Right renal pelvis (tissue), 4 donors: ENCODE data around the gene VAPA. TPM values are rescaled to one million over a fixed set of nuclear protein-coding genes. Genes with fewer than 3 reads are reported as not detected.
"Not testable (repeated sequence)": the region's sequence is repeated elsewhere in the genome, so short reads cannot be mapped to it uniquely, and the experiment has no call there.

ENCODE experiments used
- DNase-seq, 4 donors: peaks; one replicate each; pipeline ENCODE4 v3.0.0-alpha.2; 2013; ENCODE audit warnings: low read depth in 4 of 4, low spot score in 3 of 4, missing footprints in 1 of 4
- polyA plus RNA-seq, 4 donors: library from polyadenylated mRNA; unstranded; fragments of 120-200 nt; gene quantifications; one replicate each; pipeline ENCODE4 v1.2.1, GENCODE V29; 2013; ENCODE audit not compliant: insufficient read length in 4 of 4

Gene VAPA
- polyA plus RNA-seq, 4 donors, result 232 to 288 (median 275) TPM

DNA sequence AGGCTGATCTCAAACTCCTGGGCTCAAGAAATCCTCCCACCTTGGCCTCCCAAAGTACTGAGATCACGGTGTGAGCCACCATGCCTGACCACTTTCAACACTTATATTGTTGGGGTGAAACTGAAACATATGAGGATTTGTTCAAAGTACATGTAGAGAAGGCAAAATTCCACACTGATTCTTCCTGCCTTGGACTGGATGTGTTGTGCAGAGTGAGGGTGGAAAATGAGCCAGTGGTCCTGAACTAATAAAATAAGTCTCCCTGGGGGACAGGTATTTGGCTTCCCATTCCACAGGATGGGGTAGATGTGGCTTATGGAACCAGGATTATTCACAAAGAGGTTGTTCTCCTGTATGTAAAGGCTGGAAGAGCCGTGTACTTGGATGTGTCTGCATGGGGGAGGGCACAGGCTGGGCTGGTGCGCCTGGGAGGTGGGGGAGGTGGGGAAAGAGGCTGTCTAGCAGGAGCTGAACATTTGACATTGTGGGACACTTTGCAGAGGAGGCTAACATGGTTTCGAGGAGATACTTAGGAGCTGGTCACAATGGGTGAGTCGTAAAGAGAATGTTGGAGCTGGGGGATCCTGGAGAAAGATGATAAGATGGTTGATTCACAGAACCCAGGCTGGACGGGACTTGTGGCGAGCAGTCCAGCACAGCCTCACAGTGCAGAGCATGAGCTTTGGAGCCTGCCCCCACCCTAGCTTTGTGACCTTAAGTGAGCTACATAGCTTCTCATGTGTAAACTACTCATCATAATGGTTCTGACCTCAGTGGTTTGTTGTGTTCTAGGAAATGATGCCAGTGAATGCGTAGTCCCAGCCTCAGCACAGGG lies 28.4 kb upstream of the VAPA start, which contains the start of gene TXNDC2:
Gene TXNDC2, plus strand, starts transcription at position 804 of the 835 bp plus-strand sequence. CDS start 708 bp downstream, outside the sequence.
- no peak for DNase-seq

DNA sequence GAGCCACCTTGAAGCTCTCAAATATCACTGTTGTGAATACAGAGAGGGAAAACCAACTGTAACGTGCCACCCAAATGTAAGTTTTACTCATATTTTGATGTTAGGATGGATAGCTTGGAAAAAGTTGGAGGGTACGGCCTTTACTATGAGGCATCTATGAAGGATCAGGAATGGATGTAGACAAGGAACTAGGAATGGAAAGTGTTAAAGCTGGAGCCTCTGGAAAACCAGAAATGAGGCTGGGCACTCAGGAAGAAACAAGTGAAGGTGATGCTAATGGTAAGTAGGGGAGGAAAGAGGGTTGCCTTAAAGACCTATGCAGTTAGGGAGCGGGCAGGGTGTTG lies 27.8 kb upstream of the VAPA start:
- DNase-seq, result no peak

DNA sequence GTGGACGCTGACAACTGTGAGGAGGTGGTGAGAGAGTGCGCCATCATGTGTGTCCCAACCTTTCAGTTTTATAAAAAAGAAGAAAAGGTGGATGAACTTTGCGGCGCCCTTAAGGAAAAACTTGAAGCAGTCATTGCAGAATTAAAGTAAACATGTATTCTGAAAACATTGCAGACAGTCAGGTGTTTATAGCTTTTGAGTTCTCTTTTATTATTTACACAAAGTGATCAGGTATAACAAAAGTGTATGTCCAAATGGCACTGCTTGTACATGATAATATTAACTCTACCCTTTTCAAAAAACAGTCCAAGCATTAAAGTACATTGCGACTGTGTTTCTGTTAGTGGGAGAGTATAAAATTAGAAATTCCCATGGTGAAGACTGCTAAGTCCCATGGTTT lies 25.8 kb upstream of the VAPA start:
- DNase-seq, result no peak

DNA sequence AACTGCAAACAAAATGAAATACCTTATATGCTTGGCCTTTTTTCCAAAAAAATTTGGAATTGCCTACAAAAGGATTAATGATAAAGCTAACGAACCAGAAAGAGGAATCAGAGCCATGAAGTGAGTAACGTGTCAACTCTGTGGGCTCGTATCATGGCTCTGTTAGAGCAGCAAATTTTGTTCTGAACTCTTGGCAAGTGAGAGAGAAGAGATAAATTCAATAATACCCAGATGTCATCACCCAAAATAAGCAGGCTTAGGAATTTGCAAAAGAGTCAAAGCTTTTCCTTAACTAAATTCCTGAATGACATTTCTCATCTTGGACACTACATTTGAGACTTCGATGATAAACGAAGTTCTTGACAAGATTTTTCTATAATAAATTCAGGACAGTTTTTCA lies 23.6 kb upstream of the VAPA start:
- no peak for DNase-seq

DNA sequence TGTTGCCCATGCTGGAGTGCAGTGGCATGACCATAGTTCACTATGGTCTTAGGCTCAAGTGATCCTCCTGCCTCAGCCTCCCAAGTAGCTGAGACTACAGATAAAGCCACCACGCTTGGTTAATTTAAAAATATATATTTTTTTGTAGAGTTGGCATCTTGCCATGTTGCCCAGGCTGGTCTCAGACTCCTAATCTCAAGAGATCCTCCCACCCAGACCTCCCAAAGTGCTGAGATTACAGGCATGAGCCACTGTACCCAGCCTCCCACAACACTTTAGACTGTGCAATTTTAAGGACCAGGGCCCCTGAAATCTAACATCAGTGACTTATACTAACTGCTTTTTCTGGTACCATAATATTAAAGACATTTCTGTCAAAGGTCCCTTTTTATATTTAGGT lies 22.9 kb upstream of the VAPA start:
- DNase-seq, result no peak

DNA sequence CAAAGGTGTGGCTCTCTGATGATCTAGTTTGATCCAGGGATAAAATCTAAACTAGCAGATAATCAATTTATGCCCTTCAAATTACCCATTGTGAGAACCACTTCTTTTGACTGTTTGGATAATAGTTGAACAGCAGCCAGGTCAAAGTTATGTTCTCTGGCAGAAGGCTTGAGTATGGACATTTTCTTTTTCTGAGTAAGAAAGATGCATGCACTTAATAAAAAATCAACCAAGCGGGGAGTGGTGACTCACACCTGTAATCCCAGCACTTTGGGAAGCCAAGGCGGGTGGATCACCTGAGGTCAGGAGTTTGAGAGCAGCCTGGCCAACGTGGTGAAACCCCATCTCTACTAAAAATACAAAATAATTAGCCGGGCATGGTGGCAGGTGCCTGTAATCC lies 22.3 kb upstream of the VAPA start:
- not testable (repeated sequence) for DNase-seq

DNA sequence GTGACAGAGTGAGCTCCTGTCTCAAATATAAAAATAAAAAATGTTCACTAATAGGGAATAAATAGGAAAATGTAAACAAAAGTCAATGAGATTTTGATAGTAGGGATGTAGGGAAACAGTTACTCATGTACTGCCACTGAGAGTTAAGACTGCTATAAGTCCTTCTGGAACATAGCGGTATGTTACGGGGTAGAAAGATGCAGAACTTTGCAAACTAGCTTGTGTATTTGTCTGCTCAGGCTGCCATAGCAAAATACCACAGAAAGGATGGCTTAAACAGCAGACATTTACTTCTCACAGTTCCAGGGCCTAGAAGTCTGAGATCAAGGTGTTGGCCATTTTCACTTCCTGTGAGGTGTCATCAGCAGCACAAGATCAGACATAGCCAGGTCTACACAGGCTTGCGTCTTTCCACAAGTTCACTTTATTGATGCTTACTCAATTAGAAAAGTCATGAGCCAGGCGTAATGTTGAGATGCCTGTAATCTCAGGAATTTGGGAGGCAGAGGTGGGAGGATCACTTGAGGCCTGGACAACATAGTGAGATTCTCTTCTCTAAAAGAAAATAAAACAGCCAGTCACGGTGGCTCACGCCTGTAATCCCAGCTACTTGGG lies 19.3 kb upstream of the VAPA start:
- DNase-seq, result no peak

DNA sequence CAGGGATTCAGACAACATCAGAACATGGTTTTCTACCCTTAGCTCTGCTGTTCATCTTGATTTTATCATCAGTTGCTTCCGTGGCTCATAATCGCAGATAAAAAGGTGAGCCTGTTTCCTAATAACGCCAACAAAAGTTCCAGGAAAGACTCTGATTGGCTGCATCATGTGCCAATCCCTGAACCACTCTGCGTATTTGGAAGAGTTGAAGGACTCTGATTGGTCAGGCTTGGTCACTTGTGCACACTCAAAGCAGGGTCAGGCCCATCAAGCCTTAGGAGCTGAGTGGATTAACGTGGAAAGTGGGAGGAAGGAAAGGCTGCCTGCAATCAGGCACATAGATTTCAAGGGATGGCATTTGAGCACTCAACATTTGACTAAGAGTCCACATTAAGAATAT lies 16.7 kb upstream of the VAPA start:
- DNase-seq, result no peak

DNA sequence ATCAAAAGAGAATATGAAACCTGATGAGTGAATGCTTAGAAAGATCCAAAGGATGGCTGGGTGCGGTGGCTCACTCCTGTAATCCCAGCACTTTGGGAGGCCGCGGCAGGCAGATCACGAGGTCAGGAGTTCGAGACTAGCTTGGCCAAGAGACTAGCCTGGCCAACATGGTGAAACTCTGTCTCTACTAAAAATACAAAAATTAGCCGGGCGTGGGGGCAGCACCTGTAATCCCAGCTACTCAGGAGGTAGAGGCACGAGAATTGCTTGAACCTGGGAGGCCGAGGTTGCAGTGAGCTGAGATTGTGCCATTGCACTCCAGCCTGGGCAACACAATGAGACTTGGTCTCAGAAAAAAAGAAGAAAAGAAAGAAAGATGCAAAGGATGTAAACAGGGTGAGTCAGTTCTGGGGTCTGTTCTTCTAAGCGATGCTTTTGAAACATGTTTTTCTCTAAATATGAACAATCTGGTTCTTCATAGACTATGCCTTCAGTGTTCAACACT lies 16.0 kb upstream of the VAPA start:
- not testable (repeated sequence) for DNase-seq

DNA sequence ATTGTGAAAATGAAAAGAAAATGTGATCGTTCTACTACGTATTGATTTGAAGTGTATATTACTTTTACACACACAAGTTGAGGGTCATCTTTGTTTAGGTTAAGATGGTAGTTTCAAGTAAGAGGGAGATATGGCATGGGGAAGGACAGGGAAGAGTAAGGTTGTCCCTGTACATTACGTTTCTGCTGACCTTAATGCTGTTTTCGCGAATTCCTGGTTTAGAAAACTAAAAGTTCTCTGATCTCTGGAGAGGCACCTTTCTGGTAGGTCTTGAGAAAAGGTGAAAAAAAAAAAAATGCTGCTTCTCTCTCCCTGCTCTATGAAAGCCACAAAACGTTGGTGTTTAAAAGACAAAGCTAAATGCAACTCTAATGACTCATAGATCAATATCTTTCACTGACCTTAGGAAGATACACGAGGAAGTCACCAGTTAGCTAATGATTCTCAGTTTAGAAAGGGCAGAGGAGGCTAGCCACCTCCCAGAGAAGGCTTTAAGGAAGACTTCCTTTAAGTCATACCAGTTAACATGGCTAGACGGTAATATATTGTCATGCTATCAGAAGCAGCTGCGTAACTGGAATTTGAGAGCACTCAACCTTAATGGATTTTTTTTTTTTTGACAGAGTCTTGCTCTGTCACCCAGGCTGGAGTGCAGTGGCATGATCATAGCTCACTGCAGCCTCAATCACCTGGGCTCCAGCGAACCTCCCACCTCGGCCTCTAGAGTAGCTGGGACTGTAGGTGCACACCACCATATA lies 14.8 kb upstream of the VAPA start:
- DNase-seq, result no peak

DNA sequence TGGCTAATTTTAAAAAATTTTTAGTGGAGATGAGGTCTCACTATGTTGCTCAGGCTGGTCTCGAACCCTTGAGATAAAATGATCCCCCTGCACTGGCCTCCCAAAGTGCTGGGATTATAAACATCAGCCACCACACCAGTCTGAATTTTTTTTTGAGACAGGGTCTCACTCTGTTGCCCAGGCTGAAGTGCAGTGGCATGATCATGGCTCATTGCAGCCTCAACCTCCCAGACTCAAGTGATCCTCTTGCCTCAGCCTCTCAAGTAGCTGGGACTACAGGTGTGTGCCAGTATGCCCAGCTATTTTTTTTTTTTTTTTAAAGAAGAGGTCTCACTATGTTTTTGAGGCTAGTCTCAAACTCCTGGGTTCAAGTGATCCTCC lies 14.3 kb upstream of the VAPA start:
- DNase-seq, result not testable (repeated sequence)

DNA sequence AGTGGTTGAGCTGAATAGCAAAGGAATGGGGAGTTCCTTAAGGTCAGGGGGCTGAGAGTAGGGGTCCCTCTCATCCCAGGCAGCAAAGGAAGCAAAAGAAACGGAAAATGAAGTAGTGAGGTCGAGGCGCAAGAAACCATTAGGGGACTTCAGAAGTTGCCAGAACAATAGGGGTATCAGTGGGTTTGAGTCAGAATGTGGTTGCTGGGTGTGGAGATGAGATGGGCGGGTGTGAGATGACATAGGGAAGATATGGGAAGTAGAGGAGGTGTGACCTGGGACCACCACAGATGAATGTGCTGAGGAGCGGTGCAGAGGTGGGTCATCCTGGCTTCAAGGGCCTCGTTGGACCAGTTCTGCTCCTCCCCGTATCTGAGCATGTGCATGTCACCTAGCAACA lies 13.1 kb upstream of the VAPA start:
- DNase-seq, result no peak

DNA sequence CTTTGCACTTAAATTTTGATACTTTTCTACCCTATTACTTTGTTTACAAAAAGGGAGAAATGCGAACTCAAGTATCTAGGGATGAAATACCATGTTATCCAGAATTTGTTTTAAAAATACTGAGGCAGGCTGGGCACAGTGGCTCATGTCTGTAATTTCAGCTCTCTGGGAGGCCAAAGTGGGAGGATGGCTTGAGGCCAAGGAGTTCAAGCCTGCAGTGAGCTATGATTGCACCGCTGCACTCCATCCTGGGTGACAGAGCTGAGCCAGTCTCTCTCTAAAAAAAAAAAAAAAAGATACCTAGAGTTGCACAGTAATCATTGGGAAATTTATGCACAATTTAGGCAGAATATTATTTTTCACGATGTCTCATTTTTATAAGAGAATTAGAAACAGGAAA lies 12.4 kb upstream of the VAPA start:
- no peak for DNase-seq

DNA sequence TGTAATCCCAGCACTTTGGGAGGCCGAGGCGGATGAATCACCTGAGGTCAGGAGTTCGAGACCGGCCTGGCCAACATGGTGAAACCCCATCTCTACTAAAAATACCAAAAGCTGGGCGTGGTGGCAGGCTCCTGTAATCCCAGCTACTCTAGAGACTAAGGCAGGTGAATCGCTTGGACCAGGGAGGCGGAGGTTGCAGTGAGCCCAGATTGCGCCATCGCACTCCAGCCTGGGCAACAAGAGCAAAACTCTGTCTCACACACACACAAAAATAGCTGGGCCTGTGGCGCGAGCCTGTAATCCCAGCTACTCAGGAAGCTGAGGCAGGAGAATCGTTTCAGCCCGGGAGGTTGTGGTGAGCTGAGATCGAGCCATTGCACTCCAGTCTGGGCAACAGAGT lies 11.6 kb upstream of the VAPA start:
- DNase-seq, result not testable (repeated sequence)

DNA sequence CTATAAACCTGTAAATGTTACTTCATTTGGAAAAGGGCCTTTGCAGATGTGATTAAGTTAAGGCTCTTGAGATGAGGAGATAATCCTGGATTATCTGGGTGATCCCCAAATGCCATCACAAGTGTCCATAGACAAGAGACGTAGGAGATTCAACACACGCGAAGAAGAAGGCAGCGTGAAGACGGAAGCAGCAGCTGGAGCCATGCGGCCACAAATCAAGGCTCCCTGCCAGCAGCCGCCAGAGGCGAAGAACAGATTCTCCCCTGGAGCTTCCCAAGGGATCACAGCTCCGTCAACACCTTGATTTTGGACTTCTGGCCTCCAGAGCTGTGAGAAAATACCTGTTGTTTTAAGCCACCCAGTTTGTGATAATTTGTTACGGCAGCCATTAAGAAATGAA lies 11.0 kb upstream of the VAPA start:
- DNase-seq, result no peak

DNA sequence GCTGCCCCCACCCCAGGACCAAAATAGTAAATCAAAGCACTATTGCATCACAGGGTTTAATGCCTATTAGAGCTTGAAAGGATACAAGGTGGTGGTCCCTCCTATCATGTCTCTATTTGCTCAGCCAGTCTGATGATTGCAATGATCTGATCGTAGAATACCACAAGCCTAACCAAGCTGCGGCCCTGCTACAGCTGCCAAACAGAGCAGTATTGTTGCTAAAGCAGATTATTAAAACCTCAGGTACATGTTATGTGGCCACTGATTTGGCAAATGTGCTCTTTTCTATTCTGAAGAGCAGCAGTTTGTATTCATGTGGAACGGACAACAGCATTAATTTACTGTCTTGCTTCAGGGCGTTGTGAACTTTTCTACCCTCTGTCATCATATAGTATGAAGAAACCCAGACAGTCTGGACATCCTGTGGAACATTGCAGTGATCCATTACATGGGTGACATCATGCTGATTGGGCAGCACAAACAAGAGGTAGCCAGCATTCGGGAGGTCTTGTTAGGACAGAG lies 8.4 kb upstream of the VAPA start:
- DNase-seq, result no peak

DNA sequence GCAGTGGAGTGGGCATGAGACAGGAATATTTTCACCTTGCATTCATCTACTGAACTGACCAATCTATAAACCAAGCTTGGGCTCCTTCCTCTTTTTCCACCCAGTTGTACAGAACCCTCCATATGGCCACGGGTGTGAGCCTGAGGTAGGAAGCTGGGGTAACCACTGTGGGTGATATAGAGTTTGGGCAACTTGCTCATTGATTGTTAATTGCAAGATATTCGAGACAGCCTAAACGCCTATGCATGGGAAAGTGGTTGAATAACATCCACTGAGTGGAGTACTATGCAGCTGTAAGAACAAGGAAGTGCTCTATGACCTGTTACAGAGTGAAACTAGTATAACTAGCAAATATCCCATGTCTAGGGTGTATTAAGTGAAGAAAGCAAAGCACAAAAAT lies 7.3 kb upstream of the VAPA start:
- no peak for DNase-seq

DNA sequence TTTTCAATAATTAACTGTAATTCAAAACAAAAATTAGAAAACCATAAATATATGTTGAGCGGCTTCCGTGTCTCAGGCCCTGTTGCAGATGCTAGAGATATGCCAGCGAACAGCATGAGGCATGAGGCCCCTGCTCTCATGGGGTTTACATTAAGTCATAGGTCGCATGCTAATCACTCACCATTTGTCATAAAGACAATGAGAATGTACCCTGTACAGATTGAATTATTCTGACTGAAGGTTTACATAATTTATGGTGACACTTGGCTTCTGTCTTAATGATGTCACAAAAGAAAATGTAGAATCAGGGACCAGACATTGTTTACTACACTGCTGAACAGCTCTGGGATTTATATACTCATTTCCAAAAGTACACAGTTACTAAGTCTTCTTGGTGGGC lies 5.9 kb upstream of the VAPA start:
- DNase-seq, result no peak

DNA sequence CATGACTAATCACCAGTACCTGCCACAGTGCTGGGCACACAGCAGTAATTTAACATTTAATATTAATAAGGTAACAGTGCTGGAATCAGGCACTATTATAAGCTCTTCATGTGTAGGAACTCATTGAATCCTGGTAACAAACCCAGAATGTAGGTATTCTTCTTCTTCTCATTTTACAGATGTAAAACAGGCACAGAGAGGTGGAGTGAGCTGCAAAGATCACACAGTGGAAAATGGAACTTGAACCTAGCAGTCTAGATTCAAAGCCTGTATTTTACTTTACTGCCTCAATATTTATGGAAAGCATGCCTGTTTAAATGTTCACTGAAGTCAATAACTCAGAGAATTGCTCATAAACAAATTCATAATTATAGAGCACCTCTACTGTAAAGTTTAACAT lies 3.7 kb upstream of the VAPA start:
- DNase-seq, result no peak

DNA sequence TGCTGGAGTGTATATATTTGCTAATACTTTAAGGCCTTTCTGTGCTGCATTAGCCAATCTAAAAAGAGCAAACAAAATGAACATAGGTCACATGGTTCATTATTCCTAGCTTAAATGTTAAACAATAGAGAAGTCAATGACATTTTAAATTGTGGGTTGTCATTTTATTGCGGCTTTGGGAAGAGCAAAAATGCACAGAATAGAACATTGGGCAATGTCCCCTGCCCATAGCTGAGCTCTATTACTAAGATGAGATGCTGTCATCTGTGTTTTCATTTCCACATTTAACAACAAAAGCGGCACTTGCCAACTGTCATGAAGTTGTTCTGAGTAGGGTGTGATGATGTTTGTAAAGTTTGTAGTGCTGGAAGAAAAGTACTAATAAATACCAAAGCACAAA lies 3.2 kb upstream of the VAPA start:
- DNase-seq, result no peak

DNA sequence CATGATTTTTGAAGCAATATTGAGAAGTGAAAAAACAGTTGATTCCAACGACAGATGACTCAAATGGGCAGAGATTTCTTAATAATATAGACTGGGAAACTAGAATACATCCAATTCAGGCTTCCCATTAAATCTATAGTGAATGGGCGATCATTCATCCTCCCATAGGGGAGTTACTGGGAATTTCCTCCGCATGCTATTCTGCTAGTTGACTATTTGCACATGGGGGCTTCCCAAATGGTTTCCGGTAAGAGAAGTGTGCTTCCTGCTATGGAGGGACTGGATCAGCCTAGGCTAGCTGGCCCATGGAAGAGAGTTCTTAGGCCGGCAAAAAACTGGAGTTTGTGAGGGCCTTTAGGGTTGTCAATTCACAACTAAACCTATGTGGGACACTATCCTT lies 2.6 kb upstream of the VAPA start:
- no peak for DNase-seq
